Inflammatory macrophage treated with lipopolysaccharide for 4 hours (primary cell): ENCODE results near the gene SH3TC1.

Experiments used
- DNase-seq: peaks from one replicate; pipeline ENCODE4 v3.0.0-alpha.2; 2020

The SH3TC1 gene

DNA sequence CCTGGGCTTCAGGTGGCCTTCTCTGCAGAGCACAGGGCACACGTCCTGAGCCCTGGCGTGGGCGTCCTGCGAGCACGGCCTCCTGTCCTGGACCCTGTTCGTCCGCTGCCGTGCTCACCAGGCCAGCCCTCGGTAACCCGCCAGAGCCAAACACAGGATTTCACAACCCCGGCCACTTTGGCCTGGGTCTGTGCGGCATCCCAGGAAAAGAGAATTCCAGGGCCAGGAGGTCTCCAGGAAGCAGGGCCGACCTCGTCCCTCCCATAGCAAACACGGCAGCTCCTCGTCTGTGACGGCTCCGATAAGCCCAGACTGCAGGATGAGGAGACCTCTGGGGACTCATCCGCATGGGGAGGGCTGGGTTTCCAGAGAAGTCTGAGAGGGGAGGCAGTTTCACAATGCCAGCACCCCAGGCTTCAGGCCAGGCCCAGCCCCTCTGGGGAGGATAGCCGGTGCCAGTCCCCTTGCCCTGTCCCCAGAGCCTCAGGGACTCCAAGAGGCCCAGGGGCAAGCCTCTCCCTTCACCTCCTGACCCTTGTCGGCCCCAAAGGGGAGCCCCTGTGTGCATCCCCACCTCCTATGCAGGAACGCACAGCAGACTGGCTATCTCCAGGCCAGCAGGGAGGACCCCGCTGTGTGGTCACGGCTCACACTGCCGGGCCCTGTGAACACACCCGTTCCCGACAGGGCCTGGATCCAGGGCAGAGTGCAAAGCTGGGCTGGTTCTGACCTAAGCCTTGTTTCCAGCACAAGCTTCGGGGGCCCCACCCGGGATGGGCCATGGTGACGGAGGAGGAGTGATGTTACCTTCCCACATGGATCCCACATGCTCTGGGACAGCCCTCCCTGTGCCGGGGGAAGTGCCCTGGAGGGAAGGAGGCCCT lies 48.2 kb downstream of the SH3TC1 start:
- no peak for DNase-seq

GRCh38 chr4:8248091-8248490 lies 49.0 kb downstream of the SH3TC1 start:
- no peak for DNase-seq

- DNase-seq: peak; percentile 73
These were observed 51.1 kb downstream of the SH3TC1 start for GRCh38 chr4:8250227-8250626.

DNA sequence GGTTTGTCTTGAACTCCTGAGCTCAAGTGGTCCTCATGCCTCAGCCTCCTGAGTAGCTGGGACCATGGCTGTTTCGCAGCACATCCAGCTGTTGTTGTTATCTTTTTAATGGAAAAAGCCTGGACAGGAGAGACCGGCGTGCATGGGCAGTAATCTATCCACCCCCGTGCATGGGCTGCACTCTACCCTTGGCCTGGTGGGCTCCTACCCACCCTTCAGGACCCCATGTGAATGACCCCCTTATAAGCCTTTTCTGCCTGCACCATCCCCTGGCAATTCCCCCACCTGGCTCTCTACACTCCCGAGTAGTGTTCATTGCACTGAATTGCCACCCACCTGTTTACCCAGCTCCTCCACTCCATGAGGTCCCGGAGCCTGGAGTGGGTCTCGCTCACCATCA lies 51.5 kb downstream of the SH3TC1 start:
- DNase-seq: no peak

DNA sequence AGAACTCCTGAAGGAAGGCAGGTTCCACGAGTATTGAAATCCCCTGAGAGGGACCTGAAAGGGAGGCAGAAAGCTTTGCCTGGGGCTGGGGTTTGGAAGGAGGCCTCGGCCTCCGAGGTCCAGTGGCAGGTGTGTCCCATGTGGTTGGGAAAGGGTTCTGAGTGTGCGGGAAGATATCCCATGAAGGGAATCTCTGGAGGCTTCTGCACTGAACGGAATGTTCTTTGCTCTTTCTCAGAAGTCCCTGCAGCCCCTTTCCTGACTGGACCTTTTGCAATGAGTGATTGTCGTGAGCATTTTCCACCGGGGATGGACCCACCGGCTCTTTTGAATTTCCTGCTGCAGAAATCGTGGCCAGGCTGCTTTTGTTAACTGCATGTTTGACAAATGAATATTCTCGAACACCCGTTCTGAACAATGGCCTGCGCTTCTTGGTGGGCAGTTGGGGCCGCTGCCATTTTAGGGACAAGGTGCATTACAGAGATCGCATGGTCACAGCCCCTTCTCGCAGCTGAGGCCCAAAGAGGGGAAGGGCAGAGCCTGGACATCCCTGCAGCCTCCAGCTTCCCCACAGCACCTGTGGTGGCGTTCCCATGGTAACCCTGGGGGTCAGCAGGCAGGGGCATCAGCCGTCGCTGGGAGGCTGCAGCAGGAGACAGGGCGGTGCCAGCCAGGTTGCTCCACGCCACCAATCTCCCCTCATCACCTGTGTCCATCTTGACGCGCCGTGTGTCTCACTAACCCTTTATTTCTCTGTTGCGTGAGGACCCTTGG lies 52.2 kb downstream of the SH3TC1 start:
- DNase-seq: no peak

DNA sequence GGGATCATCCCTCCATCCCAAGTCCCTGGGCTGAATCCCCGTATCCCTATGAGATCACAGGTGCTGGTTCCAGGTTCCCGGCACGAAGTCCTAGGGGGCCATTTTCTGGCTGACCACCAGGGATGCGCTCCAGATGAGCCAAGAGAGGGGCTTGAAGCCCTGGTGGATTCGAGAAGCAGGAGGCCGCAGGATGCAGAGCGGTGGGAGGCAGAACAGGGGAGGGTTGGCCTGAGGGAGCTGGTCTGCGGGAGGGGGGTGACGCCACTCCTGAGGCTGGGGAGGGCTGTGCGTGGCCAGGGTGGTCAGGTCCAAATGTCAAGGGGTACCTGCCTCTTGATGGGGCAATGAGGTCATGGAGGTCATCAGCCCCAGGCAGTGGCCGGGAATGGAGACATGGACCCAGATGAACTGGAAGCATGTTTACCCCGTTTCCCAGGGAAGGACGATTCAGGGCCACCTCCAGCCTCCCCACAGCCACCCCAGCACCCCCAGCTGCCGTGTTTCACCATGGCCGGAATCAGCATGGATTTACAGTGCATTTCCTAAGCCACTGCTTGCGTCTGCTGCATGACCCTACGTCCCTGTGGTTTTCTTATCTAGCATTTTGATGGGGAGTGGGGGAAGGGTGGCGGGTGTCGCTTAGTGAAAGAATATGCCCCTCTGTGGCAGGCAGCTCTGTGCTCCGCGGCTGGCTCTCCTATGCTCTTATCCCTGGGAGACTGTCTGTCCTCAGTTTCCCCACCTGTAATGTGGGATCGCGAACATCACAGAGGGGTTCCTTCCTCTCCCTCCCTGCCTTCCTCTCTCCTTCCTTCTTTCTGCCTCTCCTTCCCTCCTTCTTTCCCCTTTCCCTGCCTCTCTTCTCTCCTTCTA lies 53.4 kb downstream of the SH3TC1 start:
- DNase-seq: no peak

GRCh38 chr4:8254076-8254475 lies 55.0 kb downstream of the SH3TC1 start:
- no peak for DNase-seq

GRCh38 chr4:8255698-8256441 lies 56.8 kb downstream of the SH3TC1 start:
- DNase-seq: no peak

DNA sequence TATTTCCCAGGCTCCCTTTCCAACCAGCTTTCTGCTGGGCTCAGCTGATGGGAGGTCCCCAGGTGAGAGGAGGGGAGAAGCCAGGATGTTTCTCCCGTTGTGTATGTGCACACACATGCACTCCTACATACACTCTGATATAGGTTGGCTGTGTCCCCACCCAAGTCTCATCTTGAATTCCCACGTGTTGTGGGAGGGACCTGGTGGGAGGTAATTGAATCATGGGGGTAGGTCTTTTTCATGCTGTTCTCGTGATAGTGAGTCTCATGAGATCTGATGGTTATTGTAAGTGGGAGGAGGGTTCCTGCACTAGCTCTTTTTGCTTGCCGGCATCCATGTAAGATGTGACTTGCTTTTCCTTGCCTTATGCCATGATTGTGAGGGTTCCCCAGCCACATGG lies 58.8 kb downstream of the SH3TC1 start:
- no peak for DNase-seq

DNA sequence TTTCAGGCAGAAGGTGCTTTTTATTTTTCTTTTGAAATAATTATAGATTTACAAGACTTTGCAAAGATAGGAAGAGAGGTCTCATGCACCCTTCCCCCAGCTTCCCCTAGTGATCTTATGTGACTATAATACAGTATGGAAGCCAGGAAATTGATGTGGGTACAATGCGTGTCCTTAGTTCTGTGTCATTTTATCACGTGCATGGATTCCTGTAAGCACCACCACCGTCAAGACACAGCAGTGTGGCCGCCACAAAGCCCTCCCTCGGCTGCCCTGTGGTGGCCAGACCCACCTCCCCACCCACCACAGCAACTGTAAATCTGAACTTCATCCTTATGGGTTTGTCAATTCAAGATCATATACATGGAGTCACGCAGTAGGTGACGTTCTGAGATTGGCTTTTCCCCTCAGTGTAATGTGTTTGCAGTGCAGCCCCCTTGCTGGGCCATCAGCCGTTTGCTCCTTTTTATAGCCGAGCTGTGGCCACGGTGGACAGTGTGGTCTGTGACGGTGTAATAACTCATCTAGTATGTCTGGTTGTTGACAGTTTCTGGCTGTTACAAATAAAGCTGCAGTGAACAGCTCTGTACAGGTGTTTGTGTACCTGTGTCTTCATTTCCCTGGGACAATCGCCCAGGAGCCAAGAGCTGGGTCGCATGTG lies 59.6 kb downstream of the SH3TC1 start:
- no peak for DNase-seq

DNA sequence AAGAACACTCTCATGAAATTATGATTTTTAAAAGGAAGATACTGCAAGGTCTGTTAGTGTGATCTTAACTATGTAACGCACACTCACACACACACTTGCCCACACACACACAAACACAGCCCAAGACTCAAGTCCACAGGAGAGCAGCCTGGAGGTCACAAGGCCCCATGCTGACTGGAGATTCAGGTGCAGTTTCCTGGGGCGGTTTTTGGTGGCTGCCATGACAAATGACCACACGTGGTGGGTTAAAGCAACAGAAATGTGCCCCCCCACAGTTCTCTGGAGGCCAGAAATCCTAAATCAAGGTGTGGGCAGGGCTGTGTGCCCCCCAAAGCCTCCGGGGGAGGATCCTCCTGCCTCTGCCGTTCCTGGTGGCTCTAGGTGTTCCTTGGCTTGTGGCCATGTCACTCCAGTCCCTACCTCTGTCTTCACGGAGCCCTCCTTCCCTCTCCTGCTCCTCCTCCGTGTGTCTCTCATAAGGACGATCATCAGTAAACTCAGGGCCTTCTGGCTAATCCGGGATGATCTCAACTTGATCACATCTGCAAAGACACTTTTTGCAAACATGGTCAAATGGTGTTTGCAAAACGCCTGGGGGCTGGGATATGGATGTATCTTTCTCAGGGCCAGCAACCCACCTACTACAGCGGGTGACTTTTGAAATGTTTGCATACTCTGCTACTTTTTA lies 60.8 kb downstream of the SH3TC1 start:
- no peak for DNase-seq

DNA sequence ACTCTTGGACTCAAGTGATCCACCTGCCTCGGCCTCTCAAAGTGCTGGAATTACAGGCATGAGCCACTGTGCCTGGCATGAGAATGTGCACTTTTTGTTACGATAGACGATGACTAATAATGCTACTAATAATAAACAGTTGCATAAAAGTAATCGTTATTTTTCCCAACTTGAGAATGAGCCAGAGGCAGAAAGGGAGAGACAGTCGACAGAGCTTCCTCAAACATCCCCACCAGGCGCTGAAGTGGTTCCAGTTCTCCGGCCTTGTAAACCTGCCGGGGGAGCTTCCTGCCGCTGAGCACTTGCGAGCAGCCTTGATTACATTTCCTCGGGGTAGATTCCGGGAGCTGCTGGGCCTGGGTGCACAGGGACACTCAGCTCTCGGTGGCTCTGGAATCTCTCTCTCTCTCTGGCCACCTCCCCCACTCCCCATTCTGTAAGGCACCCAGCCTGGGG lies 61.6 kb downstream of the SH3TC1 start:
- DNase-seq: peak; percentile 59

GRCh38 chr4:8261851-8262535 lies 62.9 kb downstream of the SH3TC1 start:
- DNase-seq: peak; percentile 39

DNA sequence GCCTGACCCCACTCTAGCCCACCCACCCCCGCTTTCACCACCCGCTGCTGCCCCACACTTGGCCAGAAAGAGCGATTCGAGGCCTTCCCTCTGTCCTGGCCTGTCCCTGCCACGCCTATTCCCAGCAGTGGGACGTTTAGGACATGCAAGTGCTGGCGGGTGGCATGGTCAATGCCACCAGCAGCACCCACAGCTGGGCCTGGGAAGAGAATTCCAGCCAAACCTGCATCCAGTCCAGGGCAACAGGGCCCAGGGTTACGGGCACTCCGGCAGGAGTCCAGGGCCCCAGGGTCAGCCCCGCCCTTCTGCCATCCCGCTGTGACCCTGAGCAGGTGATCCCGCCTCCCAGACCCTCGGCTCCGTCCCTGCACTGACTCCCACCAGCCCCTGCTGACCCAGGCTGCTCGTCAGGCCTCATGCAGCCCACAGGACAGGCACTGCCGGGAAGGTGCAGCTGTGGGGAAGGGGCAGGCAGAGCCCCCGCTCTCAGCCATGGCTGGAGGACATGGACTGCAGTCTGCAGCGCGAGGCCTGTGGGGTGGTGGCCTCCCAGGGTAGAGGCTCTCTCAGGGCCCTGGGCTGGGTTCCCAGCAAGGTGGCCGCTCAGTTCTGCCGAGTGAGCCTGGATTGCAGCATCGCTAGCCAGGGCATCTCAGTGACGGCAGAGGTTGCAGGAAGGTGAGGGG lies 63.7 kb downstream of the SH3TC1 start:
- no peak for DNase-seq

- DNase-seq: no peak
These were observed 64.3 kb downstream of the SH3TC1 start for GRCh38 chr4:8263397-8263796.

- DNase-seq: no peak
These were observed 65.0 kb downstream of the SH3TC1 start for GRCh38 chr4:8264106-8264505.

DNA sequence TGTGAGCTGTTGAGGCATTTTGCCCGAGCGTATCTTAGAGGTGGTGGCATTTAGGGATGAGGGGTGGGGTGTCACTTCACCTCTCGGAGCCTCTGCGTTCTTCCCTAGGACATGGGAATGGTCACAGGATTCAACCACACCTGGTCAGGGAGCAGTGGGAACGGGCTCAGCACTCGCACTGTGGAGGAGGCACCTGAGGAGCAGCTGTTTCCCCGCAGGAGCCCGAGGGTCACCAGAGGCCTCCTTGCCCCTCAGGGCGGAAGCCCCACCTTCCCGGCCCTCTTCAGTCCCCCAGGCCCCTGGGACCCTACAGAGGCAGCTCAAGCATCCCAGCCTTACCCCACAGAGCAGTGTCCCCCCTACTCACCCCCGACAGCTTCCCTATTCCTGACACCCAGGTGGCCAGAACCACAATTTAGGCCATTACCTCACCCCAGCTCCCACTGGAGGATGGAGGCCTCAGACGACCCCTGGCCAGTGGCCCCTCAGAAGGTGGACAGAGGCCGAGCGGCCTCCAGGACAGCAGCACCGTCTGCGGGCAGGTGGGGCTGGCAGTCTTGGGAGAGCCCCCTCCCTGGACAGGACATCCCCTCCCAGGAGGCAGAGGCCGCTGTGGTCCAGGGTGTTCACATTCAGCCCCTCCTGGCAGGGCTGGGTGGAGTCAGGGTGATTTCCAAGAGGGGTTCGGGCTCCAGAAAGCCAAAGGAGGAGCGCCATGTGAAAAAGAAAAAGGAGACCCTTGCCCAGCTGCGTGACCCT lies 66.3 kb downstream of the SH3TC1 start:
- DNase-seq: no peak

- no peak for DNase-seq
These were observed 67.0 kb downstream of the SH3TC1 start for GRCh38 chr4:8266088-8266487.

DNA sequence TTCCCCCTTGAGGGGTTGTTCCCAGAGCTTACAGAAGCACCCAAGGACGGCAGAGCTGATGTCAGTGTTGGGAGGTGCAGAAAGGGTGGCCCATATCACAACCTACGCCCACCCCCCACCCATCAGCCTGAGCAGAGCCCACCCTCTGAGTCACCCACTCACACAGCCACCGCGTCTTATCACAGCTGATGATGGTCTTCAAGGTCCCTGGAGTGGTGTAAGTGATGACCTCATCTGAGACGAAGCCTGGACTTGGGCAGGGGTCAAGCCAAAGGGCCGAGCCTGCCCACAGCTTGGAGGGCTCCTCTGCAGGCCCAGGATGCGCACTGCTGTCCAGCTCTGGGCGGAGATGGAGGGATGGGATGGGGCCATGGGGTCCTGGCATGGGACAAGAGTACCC lies 67.4 kb downstream of the SH3TC1 start:
- DNase-seq: no peak
